HEK293 (cell line): ENCODE data around the gene GCK.
A peak's percentile ranks its signal among the peaks of the same experiment; 100 is the strongest.

Source experiments
- CTCF ChIA-PET: fragments of 350-600 bp; formaldehyde crosslinking; extraction: SDS; loops from one replicate; lab custom pipeline; 2021; ENCODE audit warnings: antibody characterized with exemption; lab: Yijun Ruan, JAX
- POLR2A ChIA-PET: fragments of 300-600 bp; formaldehyde crosslinking; extraction: SDS; loops from one replicate; lab custom pipeline; 2020; ENCODE audit warnings: antibody characterized with exemption, inconsistent platforms; lab: Yijun Ruan, JAX
- H3K27ac ChIP-seq: fragments of 200-500 bp; sonication (Bioruptor generic); 2 replicates; pipeline ENCODE4 v1.5.1; 2014; ENCODE audit warnings: low read depth, low read length, control low read depth, inconsistent platforms; ENCODE audit errors: extremely low read depth
- H3K36me3 ChIP-seq, 2 experiments: fragments of 200-500 bp in 1 of 2; sonication (Bioruptor generic) in 1 of 2; 1 replicate in 1 of 2; 2 replicates in 1 of 2; pipeline ENCODE4 v1.5.1; 2014 to 2017; ENCODE audit warnings: inconsistent platforms in 2 of 2, low read length in 2 of 2; ENCODE audit not compliant: control insufficient read depth in 2 of 2, insufficient read depth in 1 of 2
- H3K4me1 ChIP-seq: fragments of 200-500 bp; sonication (Bioruptor generic); 2 replicates; pipeline ENCODE4 v1.5.1; 2014; ENCODE audit warnings: mild to moderate bottlenecking, low read length, inconsistent platforms; ENCODE audit not compliant: control insufficient read depth, insufficient read depth
- H3K4me3 ChIP-seq: 2 replicates; pipeline ENCODE4 v1.5.1; 2011; ENCODE audit warnings: low read depth, mild to moderate bottlenecking, control low read depth, low read length, moderate library complexity
- H3K9me3 ChIP-seq: fragments of 200-500 bp; sonication (Bioruptor generic); 2 replicates; pipeline ENCODE4 v1.5.1; 2014; ENCODE audit warnings: low read depth, low read length, inconsistent platforms; ENCODE audit not compliant: control insufficient read depth, insufficient read depth
- ATF2 ChIP-seq: fragments of 450-650 bp; formaldehyde crosslinking; IDR thresholded peaks from 2 replicates; pipeline ENCODE4 v1.5.1; 2016; ENCODE audit warnings: missing biosample characterization, missing genetic modification characterization, low read depth
- HOXD13 ChIP-seq: sonication (generic); formaldehyde crosslinking; IDR thresholded peaks from 2 replicates; pipeline ENCODE4 v1.8.0; 2022; ENCODE audit warnings: missing genetic modification reagents, borderline replicate concordance
- KLF16 ChIP-seq: fragments of 450-650 bp; formaldehyde crosslinking; IDR thresholded peaks from 2 replicates; pipeline ENCODE4 v1.5.1; 2017; ENCODE audit warnings: missing biosample characterization, missing genetic modification characterization
- PRDM4 ChIP-seq: fragments of 450-650 bp; formaldehyde crosslinking; IDR thresholded peaks from 2 replicates; pipeline ENCODE4 v1.5.1; 2017; ENCODE audit warnings: missing biosample characterization, missing genetic modification characterization
- RBAK ChIP-seq: fragments of 450-650 bp; formaldehyde crosslinking; IDR thresholded peaks from 2 replicates; pipeline ENCODE4 v1.5.1; 2016; ENCODE audit warnings: missing biosample characterization, missing genetic modification characterization
- REST ChIP-seq: fragments of 450-650 bp; formaldehyde crosslinking; IDR thresholded peaks from 2 replicates; pipeline ENCODE4 v1.5.1; 2016; ENCODE audit warnings: missing biosample characterization, missing genetic modification characterization
- TRIM28 ChIP-seq: IDR thresholded peaks from 2 replicates; pipeline ENCODE4 v1.6.1; 2011; ENCODE audit warnings: low read length, control low read depth, borderline replicate concordance
- WT1 ChIP-seq: fragments of 450-650 bp; formaldehyde crosslinking; IDR thresholded peaks from 2 replicates; pipeline ENCODE4 v1.5.1; 2016; ENCODE audit warnings: missing biosample characterization, missing genetic modification characterization
- YY1 ChIP-seq: fragments of 450-650 bp; formaldehyde crosslinking; IDR thresholded peaks from 2 replicates; pipeline ENCODE4 v1.5.1; 2018; ENCODE audit warnings: missing biosample characterization, missing genetic modification characterization
- ZBTB17 ChIP-seq: fragments of 450-650 bp; formaldehyde crosslinking; IDR thresholded peaks from 2 replicates; pipeline ENCODE4 v1.5.1; 2016; ENCODE audit warnings: missing biosample characterization, missing genetic modification characterization
- ZEB2 ChIP-seq: fragments of 450-650 bp; formaldehyde crosslinking; IDR thresholded peaks from 2 replicates; pipeline ENCODE4 v1.5.1; 2016; ENCODE audit warnings: missing biosample characterization, missing genetic modification characterization
- ZFP41 ChIP-seq: fragments of 450-650 bp; formaldehyde crosslinking; IDR thresholded peaks from 2 replicates; pipeline ENCODE4 v1.5.1; 2016; ENCODE audit warnings: missing biosample characterization, missing genetic modification characterization, borderline replicate concordance
- ZNF169 ChIP-seq: fragments of 450-650 bp; formaldehyde crosslinking; IDR thresholded peaks from 2 replicates; pipeline ENCODE4 v1.5.1; 2016; ENCODE audit warnings: missing biosample characterization, missing genetic modification characterization
- ZNF248 ChIP-seq: fragments of 450-650 bp; formaldehyde crosslinking; IDR thresholded peaks from 2 replicates; pipeline ENCODE4 v1.5.1; 2017; ENCODE audit warnings: missing biosample characterization, missing genetic modification characterization
- ZNF354C ChIP-seq: fragments of 450-650 bp; formaldehyde crosslinking; IDR thresholded peaks from 2 replicates; pipeline ENCODE4 v1.5.1; 2016; ENCODE audit warnings: missing biosample characterization, missing genetic modification characterization, low read depth, borderline replicate concordance
- ZNF514 ChIP-seq: fragments of 450-650 bp; formaldehyde crosslinking; IDR thresholded peaks from 2 replicates; pipeline ENCODE4 v1.5.1; 2016; ENCODE audit warnings: missing biosample characterization, missing genetic modification characterization
- ZNF521 ChIP-seq: fragments of 450-650 bp; formaldehyde crosslinking; IDR thresholded peaks from 2 replicates; pipeline ENCODE4 v1.5.1; 2017; ENCODE audit warnings: missing biosample characterization, mild to moderate bottlenecking, missing genetic modification characterization
- ZNF558 ChIP-seq: fragments of 450-650 bp; formaldehyde crosslinking; IDR thresholded peaks from 2 replicates; pipeline ENCODE4 v1.5.1; 2016; ENCODE audit warnings: missing biosample characterization, missing genetic modification characterization
- ZNF639 ChIP-seq: fragments of 450-650 bp; formaldehyde crosslinking; IDR thresholded peaks from 2 replicates; pipeline ENCODE4 v1.5.1; 2016; ENCODE audit warnings: missing biosample characterization, missing genetic modification characterization
- ZNF704 ChIP-seq: fragments of 450-650 bp; formaldehyde crosslinking; IDR thresholded peaks from 2 replicates; pipeline ENCODE4 v1.5.1; 2016; ENCODE audit warnings: missing biosample characterization, missing genetic modification characterization
- ZNF747 ChIP-seq: fragments of 450-650 bp; formaldehyde crosslinking; IDR thresholded peaks from 2 replicates; pipeline ENCODE4 v1.5.1; 2016; ENCODE audit warnings: missing biosample characterization, missing genetic modification characterization
- ZNF768 ChIP-seq: fragments of 450-650 bp; formaldehyde crosslinking; IDR thresholded peaks from 2 replicates; pipeline ENCODE4 v1.5.1; 2018; ENCODE audit warnings: missing biosample characterization, mild to moderate bottlenecking, missing genetic modification characterization
- ZNF777 ChIP-seq: fragments of 450-650 bp; formaldehyde crosslinking; IDR thresholded peaks from 2 replicates; pipeline ENCODE4 v1.5.1; 2017; ENCODE audit warnings: missing biosample characterization, missing genetic modification characterization, borderline replicate concordance
- ZNF785 ChIP-seq: fragments of 450-650 bp; formaldehyde crosslinking; IDR thresholded peaks from 2 replicates; pipeline ENCODE4 v1.5.1; 2016; ENCODE audit warnings: missing biosample characterization, missing genetic modification characterization

The GCK gene

DNA sequence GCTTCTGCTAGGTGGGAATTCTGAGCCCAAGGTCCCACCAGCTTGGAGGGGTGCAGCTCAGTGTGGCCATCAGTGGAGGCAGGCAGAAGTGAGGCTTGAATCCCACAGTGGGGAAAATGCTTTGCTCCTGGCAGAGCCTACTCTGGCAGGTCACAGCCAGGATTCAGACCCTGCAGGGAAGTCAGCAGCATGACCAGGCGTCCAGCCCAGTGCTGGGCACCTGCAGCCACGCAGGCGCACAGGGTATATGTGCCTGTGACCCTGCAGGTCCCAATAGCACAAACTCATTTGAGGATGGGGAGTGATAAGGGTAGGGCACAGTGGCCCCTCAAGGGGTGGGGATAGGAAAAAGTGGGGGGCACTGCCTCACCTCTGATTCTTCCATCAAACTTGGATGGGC is 93.5 kb downstream of the GCK start (continued):
- no peak for TF ChIP-seq ZNF777
- TF ChIP-seq ZNF747, result no peak

GRCh38 chr7:44094883-44095592 is 94.2 kb downstream of the GCK start:
- TF ChIP-seq ZBTB17 (tag by site-specific recombination) (0 out of 2 replicates have a peak, but pooled peaks have one; percentile 15), ZNF514 (tag by site-specific recombination) (no peak), ZNF768 (tag by site-specific recombination) (peak; percentile 77), ZEB2 (tag by site-specific recombination) (no peak), ZNF354C (tag by site-specific recombination) (no peak), ZNF169 (tag by site-specific recombination) (no peak), ZNF639 (tag by site-specific recombination) (no peak)

DNA sequence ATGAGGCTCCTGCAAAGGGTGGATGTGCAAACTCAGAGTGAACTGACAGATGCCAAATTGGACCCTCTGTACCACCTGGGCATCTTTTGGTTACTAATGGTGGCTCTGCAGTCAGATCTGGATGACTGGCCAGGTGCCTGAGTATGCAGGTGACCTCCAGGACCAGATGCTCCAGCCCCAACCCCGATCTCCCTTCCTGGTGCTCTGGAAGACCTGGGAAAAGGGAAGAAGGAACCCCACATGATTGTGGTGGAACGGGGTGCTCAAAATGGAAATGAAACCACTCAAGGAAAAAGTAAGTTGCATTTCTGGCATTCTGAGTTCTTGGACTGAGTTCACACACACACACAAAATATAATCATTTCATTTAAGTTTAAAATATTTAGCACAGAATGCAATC is 94.9 kb downstream of the GCK start:
- no peak overlapping the region for H3K4me3 ChIP-seq
- H3K27ac ChIP-seq, result no peak overlapping the region
- H3K36me3 ChIP-seq, result no peaks in the 10 kb centered on the region
- H3K9me3 ChIP-seq, result no peaks in the 10 kb centered on the region
- H3K4me1 ChIP-seq, result no peaks in the 10 kb centered on the region; the same call in 1 of the 2 replicates
- ChIA-PET CTCF (no interaction called here), POLR2A (no interaction called here)
- TF ChIP-seq HOXD13 (CRISPR knock-in tag) (no peak), REST (tag by site-specific recombination) (no peak), YY1 (no peak), KLF16 (tag by site-specific recombination) (no peak), ZNF248 (tag by site-specific recombination) (no peak), TRIM28 (no peak), PRDM4 (tag by site-specific recombination) (no peak), ZNF785 (tag by site-specific recombination) (no peak), RBAK (tag by site-specific recombination) (no peak), ZNF704 (tag by site-specific recombination) (no peak), WT1 (tag by site-specific recombination) (no peak), ZNF558 (tag by site-specific recombination) (no peak), ZNF521 (tag by site-specific recombination) (no peak), ZFP41 (tag by site-specific recombination) (no peak), ATF2 (no peak)

More at GRCh38 chr7:44094883-44095592, 94.2 kb downstream of the GCK start:
- Histone ChIP-seq H3K27ac (no peak overlapping the region), H3K9me3 (no peaks in the 10 kb centered on the region), H3K36me3 (no peaks in the 10 kb centered on the region), H3K4me1 (no peaks in the 10 kb centered on the region; the same call in 1 of the 2 replicates), H3K4me3 (no peak overlapping the region)
- CTCF ChIA-PET, result no interaction called here
- POLR2A ChIA-PET, result no interaction called here
